GM12878 (cell line): ENCODE data around the gene MTMR3. TPM values are rescaled to one million over a fixed set of nuclear protein-coding genes. Genes with fewer than 3 reads are reported as not detected.

Source experiments
- ATAC-seq: fragments of 200-7000 bp; cut with Tn5 transposase; 3 replicates; pipeline ENCODE4 v1.9.1; 2020; ENCODE audit warnings: mild to moderate bottlenecking, moderate library complexity
- BruUV-seq: library from RNA; stranded (reverse); fragments of 400-500 nt; replicated peaks from 2 replicates; lab custom pipeline; 2021; lab: Mats Ljungman, UMichigan
- CTCF ChIA-PET: fragments of 300-600 bp; sonication (Branson Sonifier 250); formaldehyde crosslinking; extraction: SDS; loops from one replicate; lab custom pipeline; 2021; ENCODE audit warnings: inconsistent platforms; lab: Yijun Ruan, JAX
- POLR2A ChIA-PET: fragments of 350-600 bp; formaldehyde crosslinking; extraction: SDS; loops from one replicate; lab custom pipeline; 2021; ENCODE audit warnings: inconsistent platforms; lab: Charles Lee
- RAD21 ChIA-PET: fragments of 300-600 bp; sonication (Branson Sonifier 250); formaldehyde crosslinking; loops from one replicate; lab custom pipeline; 2023; ENCODE audit warnings: antibody characterized with exemption; ENCODE audit not compliant: unreplicated experiment; lab: Charles Lee
- SMC1A ChIA-PET: fragments of 300-600 bp; sonication (Branson Sonifier 250); formaldehyde crosslinking; loops from one replicate; lab custom pipeline; 2023; ENCODE audit not compliant: unreplicated experiment, uncharacterized antibody; lab: Charles Lee
- DNase-seq: peaks from one replicate; pipeline ENCODE4 v3.0.0-alpha.2; 2011; ENCODE audit warnings: low read depth, low spot score
- FAIRE-seq: peaks from 3 replicates; lab custom pipeline; 2011; peaks lifted over from hg19 to GRCh38; lab: Jason Lieb, UNC
- H2AFZ ChIP-seq: 2 replicates; pipeline ENCODE4 v1.6.0; 2011; ENCODE audit warnings: low read depth, low read length, control low read depth; ENCODE audit not compliant: control insufficient read depth
- H3K27ac ChIP-seq: 2 replicates; pipeline ENCODE4 v1.5.1; 2011; ENCODE audit warnings: control low read depth; ENCODE audit not compliant: control insufficient read depth, insufficient read depth
- H3K27me3 ChIP-seq, 2 experiments: replicated peaks in 1 of 2; 2 replicates each; pipeline versions ENCODE4 v1.6.0 to v1.6.1; 2011; ENCODE audit warnings: low read length in 1 of 2; ENCODE audit not compliant: control insufficient read depth in 2 of 2, insufficient read depth in 2 of 2
- H3K36me3 ChIP-seq, 2 experiments: 2 replicates each; pipeline ENCODE4 v1.5.1; 2011; ENCODE audit warnings: low read length in 1 of 2; ENCODE audit not compliant: control insufficient read depth in 2 of 2, insufficient read depth in 2 of 2
- H3K4me1 ChIP-seq: 2 replicates; pipeline ENCODE4 v1.6.1; 2011; ENCODE audit warnings: mild to moderate bottlenecking, low read length, moderate library complexity, mixed read lengths; ENCODE audit not compliant: control insufficient read depth, insufficient read depth
- H3K4me2 ChIP-seq: 2 replicates; pipeline ENCODE4 v1.6.0; 2011; ENCODE audit warnings: control low read depth; ENCODE audit not compliant: control insufficient read depth, insufficient read depth
- H3K4me3 ChIP-seq: fragments of 200-600 bp; sonication (generic); 2 replicates; pipeline ENCODE4 v1.5.1; 2016
- H3K79me2 ChIP-seq: 2 replicates; pipeline ENCODE4 v1.6.0; 2011; ENCODE audit warnings: low read length; ENCODE audit not compliant: control insufficient read depth, insufficient read depth
- H3K9ac ChIP-seq: 2 replicates; pipeline ENCODE4 v1.8.0; 2011; ENCODE audit warnings: low read length, control low read depth, mixed read lengths; ENCODE audit not compliant: control insufficient read depth, insufficient read depth
- H3K9me3 ChIP-seq: replicated peaks from 3 replicates; pipeline ENCODE4 v1.5.1; 2011; ENCODE audit warnings: mild to moderate bottlenecking, low read length; ENCODE audit not compliant: control insufficient read depth, insufficient read depth
- H4K20me1 ChIP-seq: 2 replicates; pipeline ENCODE4 v1.6.0; 2011; ENCODE audit not compliant: control insufficient read depth, insufficient read depth
- ATF7 ChIP-seq: fragments of 450-650 bp; IDR thresholded peaks from 2 replicates; pipeline ENCODE4 v1.6.1; 2016; ENCODE audit warnings: low read depth, mild to moderate bottlenecking
- EP300 ChIP-seq, 2 experiments: fragments of 150-350 bp in 1 of 2; IDR thresholded peaks; 2 replicates each; pipeline ENCODE4 v1.6.1; 2011 to 2012; ENCODE audit warnings: low read depth in 2 of 2, low read length in 2 of 2, borderline replicate concordance in 1 of 2, improper control_type of control experiment in 1 of 2, inconsistent platforms in 1 of 2; ENCODE audit not compliant: control insufficient read depth in 1 of 2
- FOS ChIP-seq: IDR thresholded peaks from 3 replicates; pipeline ENCODE4 v1.6.1; 2011; ENCODE audit warnings: borderline replicate concordance; ENCODE audit not compliant: insufficient read length; ENCODE audit errors: extremely low read depth
- GABPA ChIP-seq: IDR thresholded peaks from 2 replicates; pipeline ENCODE4 v1.6.1; 2014; ENCODE audit warnings: antibody characterized with exemption, low read depth, mild to moderate bottlenecking, inconsistent platforms
- KDM1A ChIP-seq: fragments of 200-600 bp; sonication (generic); IDR thresholded peaks from 2 replicates; pipeline ENCODE4 v1.6.1; 2016; ENCODE audit warnings: borderline replicate concordance
- ZNF384 ChIP-seq: IDR thresholded peaks from 2 replicates; pipeline ENCODE4 v1.6.1; 2012; ENCODE audit warnings: low read depth, mild to moderate bottlenecking, low read length, improper control_type of control experiment, borderline replicate concordance
- WGBS: methylation state at CpG from one replicate; pipeline ENCODE4 v1.1.6; 2016; ENCODE audit warnings: low lambda C conversion rate; ENCODE audit not compliant: insufficient replicate concordance, insufficient coverage; ENCODE audit errors: missing lambda C conversion rate; 5-methylcytosine and 5-hydroxymethylcytosine counted together
- in situ Hi-C: fragments of 300-500 bp; cut with MboI; formaldehyde crosslinking; loops from 9 replicates; pipeline ENCODE4 v1.14.3; 2018; ENCODE audit warnings: mixed read lengths
- intact Hi-C: fragments of 100-400 bp; cut with micrococcal nuclease; formaldehyde crosslinking; loops from one replicate; pipeline ENCODE4 v1.14.2; 2022; ENCODE audit not compliant: unreplicated experiment
- polyA plus RNA-seq, 11 experiments: library from polyadenylated mRNA; depleted of rRNA in 4 of 11; unstranded in 6 of 11; stranded (reverse) in 5 of 11; fragments of >200 nt; fragmentation: Nextera tagmentation in 4 of 11; fragmentation: Illumina TruSeq in 1 of 11; extraction: Ambion mirVana in 4 of 11; extraction: Trizol in 1 of 11; gene quantifications; 1 replicate in 1 of 11; 2 replicates in 10 of 11; pipeline versions ENCODE4 v1.2.1 to v1.2.3, GENCODE V29; 2011 to 2016; ENCODE audit warnings: inconsistent platforms in 2 of 11, missing spikeins in 2 of 11, low read depth in 1 of 11
- total RNA-seq, 4 experiments: library from RNA; depleted of rRNA in 3 of 4; stranded (reverse); fragments of >200 nt in 3 of 4; fragmentation: Illumina TruSeq in 1 of 4; extraction: Trizol in 1 of 4; gene quantifications; 2 replicates each; pipeline versions ENCODE4 v1.2.1 to v1.2.3, GENCODE V29; 2013 to 2021
- TF ChIP-seq, protein P1 (sequence below): fragments of 450-650 bp; IDR thresholded peaks from 2 replicates; pipeline ENCODE4 v1.6.1; 2017; ENCODE audit warnings: antibody characterized with exemption, mild to moderate bottlenecking, moderate library complexity
- TF ChIP-seq, protein P2 (sequence below): IDR thresholded peaks from 2 replicates; pipeline ENCODE4 v1.6.1; 2011; ENCODE audit warnings: borderline replicate concordance, low read depth, mild to moderate bottlenecking, moderate library complexity, low read length; ENCODE audit not compliant: insufficient read depth, poor library complexity, severe bottlenecking
- TF ChIP-seq, protein P3 (sequence below): IDR thresholded peaks from 2 replicates; pipeline ENCODE4 v1.6.1; 2011; ENCODE audit warnings: low read depth, mild to moderate bottlenecking, low read length, moderate library complexity, borderline replicate concordance; ENCODE audit errors: extremely low read depth

Gene MTMR3
- total and polyA plus RNA-seq, 10 of the 15 experiments (the other 5 are each of a cell fraction or from before 2014, with no cell fraction given): 1.4 to 23.7 (median 10.6) TPM

DNA sequence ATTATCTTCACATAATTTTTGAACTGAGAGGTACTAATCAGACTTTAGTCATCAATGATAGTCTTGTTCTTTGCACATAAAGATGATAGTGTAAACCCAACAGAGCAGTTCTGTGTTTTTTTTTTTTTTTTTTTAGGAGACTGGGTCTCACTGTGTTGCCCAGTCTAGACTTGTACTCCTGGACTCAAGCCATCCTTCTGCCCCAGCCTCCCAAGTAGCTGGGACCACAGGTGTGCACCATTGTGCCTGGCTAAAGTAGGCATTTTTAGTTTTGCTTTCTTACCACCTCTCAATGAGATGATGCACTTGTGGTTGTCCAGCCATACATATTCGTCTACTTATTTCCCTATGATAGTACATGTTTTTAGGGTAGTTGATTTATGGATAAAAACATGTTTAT is 50.6 kb downstream of the MTMR3 start (continued):
- TF ChIP-seq, protein P1, sequence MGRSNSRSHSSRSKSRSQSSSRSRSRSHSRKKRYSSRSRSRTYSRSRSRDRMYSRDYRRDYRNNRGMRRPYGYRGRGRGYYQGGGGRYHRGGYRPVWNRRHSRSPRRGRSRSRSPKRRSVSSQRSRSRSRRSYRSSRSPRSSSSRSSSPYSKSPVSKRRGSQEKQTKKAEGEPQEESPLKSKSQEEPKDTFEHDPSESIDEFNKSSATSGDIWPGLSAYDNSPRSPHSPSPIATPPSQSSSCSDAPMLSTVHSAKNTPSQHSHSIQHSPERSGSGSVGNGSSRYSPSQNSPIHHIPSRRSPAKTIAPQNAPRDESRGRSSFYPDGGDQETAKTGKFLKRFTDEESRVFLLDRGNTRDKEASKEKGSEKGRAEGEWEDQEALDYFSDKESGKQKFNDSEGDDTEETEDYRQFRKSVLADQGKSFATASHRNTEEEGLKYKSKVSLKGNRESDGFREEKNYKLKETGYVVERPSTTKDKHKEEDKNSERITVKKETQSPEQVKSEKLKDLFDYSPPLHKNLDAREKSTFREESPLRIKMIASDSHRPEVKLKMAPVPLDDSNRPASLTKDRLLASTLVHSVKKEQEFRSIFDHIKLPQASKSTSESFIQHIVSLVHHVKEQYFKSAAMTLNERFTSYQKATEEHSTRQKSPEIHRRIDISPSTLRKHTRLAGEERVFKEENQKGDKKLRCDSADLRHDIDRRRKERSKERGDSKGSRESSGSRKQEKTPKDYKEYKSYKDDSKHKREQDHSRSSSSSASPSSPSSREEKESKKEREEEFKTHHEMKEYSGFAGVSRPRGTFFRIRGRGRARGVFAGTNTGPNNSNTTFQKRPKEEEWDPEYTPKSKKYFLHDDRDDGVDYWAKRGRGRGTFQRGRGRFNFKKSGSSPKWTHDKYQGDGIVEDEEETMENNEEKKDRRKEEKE: no peak
- TF ChIP-seq FOS: no peak
- TF ChIP-seq, protein P2, sequence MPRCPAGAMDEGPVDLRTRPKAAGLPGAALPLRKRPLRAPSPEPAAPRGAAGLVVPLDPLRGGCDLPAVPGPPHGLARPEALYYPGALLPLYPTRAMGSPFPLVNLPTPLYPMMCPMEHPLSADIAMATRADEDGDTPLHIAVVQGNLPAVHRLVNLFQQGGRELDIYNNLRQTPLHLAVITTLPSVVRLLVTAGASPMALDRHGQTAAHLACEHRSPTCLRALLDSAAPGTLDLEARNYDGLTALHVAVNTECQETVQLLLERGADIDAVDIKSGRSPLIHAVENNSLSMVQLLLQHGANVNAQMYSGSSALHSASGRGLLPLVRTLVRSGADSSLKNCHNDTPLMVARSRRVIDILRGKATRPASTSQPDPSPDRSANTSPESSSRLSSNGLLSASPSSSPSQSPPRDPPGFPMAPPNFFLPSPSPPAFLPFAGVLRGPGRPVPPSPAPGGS: no peak

DNA sequence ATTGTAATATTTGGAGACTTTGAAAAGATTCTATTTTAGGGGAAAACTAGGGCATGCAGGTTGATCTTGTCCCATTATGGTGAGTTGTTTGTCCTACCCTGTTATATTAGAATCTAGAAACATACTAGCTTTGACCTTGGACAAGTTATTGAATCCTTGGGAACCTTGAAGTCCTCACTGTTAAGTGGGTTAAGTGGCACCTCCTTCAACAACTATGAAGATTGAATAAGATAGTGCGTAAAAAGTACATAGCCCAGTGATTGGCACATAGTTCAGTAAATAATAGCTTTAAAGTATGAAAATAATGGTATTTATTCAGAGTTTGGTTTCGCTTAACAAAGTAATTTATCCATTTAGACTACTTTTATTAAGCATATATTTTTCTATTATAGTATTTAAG is 51.6 kb downstream of the MTMR3 start:
- ChIA-PET RAD21 (no interaction called here), SMC1A (interaction anchor here (0.6 to 1.5 kb wide), 4 partner anchors 18 to 687 kb away, joined by 3 to 5 read pairs (median 3); no protein-coding TSS in a partner anchor), CTCF (interaction anchor here (0.7 to 1.4 kb wide), 3 partner anchors 9 to 71 kb away, joined by 3 to 5 read pairs (median 3); no protein-coding TSS in a partner anchor), POLR2A (no interaction called here)
- Histone ChIP-seq H3K79me2 (peaks cover 8% of the 10 kb centered on the region), H3K4me1 (peaks cover 11% of the 10 kb centered on the region), H3K4me2 (no peak overlapping the region), H3K27me3 (no peaks in the 10 kb centered on the region), H3K27ac (no peak overlapping the region), H3K9ac (no peak overlapping the region), H3K36me3 (no peaks in the 10 kb centered on the region), H3K4me3 (no peak overlapping the region), H2AFZ (no peak overlapping the region), H3K9me3 (no peaks in the 10 kb centered on the region), H4K20me1 (no peaks in the 10 kb centered on the region)
- in situ Hi-C loops: no loop called here
- ATAC-seq (no peak), DNase-seq (no peak), FAIRE-seq (no peak)
- 96% methylated on average over 2 of the region's 2 CpGs for WGBS
- intact Hi-C loops: no loop called here
- no peak for TF ChIP-seq GABPA
- TF ChIP-seq EP300 (IDR thresholded peaks at IDR 0.05; ENCODE audit: borderline replicate concordance in 1 of 2, control insufficient read depth in 1 of 2, low read depth in 2 of 2, low read length in 2 of 2): no peak
- TF ChIP-seq, protein P3, sequence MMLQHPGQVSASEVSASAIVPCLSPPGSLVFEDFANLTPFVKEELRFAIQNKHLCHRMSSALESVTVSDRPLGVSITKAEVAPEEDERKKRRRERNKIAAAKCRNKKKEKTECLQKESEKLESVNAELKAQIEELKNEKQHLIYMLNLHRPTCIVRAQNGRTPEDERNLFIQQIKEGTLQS: no peak
- no peak for TF ChIP-seq KDM1A
- no peak for TF ChIP-seq ATF7
- TF ChIP-seq ZNF384: no peak
- no TSS peak for BruUV-seq
